ENCODE results near the gene PTPRF.

The PTPRF gene

GRCh38 chr1:43673261-43673660 lies 142.6 kb downstream of the PTPRF start:
- no peak for DNase-seq

Measured in activated naive CD4-positive, alpha-beta T cell treated with anti-CD3 and anti-CD28 coated beads, Interleukin-2, amount 50 U/mL, for 16 hours (primary cell).